ENCODE measurements around the gene SIT1.

Gene SIT1

DNA sequence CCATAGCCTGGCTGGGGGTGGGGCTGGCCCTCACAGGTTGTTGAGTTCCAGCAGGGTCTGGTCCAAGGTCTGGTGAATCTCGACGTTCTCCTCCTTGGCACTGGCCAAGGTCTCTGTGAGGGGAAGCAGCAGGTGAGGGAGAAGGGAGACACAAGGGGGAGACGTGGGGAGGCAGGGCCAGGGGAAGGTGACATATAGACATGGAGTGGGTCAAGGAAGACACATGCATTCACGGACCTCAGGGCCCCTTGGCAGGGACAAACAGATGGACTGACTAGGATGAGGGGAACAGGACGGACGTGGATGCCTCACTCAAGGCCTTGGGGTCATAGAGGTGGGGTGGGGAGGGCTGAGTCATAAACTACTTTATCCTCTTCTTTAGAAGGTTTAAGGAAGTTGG, 31.3 kb upstream of the SIT1 start:
- DNase-seq: no peak

DNA sequence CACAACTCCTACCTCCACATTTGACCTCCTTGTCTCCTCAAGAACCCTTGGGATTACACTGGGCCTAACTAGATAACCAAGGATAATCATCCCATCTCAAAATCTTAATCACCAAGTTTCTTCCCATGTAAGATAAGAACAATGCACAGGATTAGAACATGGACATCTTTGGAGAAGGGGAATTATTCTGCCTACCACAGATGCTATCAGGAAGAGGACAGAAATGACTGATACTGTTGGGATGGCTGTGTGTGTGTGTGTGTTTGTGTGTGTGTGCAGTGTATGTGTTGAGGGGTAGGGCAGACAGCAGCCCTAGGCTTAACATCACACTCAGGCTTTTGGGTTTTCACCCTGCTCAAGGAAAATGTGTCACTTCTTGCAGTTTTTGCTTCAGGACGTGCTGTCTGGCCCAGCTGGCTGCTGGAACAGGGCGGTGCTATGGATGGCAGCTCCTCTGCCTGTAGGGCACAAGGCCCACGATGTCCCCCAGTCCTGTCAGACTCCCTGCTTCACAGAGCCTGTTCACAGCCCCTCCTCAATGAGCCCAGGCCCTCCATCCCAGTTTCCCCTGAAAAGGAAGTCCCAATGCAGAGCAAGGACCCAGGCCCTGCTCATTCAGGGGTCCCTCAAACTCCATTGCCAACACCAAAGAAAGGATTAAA, 30.7 kb upstream of the SIT1 start:
- no peak for DNase-seq

DNA sequence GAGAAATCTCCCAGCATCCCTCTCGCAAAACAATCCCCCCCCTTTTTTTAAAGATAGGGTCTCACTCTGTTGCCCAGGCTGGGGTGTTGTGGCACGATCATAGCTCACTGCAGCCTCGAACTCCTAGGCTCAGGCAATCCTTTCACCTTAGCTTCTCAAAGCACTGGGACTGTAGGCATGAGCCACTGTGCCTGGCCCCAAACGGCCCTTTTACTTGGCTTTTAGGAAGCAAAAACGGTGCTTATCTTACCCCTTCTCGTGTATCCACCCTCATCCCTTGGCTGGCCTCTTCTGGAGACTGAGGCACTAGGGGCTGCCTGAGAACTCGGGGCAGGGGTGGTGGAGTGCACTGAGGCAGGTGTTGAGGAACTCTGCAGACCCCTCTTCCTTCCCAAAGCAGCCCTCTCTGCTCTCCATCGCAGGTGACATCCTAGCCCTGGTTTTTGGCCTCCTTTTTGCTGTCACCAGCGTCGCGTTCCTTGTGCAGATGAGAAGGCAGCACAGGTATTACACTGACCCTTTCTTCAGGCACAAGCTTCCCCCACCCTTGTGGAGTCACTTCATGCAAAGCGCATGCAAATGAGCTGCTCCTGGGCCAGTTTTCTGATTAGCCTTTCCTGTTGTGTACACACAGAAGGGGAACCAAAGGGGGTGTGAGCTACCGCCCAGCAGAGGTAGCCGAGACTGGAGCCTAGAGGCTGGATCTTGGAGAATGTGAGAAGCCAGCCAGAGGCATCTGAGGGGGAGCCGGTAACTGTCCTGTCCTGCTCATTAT, 29.8 kb upstream of the SIT1 start:
- DNase-seq: no peak

- DNase-seq: no peak
Measured at GRCh38 chr9:35679766-35680330, 29.1 kb upstream of the SIT1 start.

DNA sequence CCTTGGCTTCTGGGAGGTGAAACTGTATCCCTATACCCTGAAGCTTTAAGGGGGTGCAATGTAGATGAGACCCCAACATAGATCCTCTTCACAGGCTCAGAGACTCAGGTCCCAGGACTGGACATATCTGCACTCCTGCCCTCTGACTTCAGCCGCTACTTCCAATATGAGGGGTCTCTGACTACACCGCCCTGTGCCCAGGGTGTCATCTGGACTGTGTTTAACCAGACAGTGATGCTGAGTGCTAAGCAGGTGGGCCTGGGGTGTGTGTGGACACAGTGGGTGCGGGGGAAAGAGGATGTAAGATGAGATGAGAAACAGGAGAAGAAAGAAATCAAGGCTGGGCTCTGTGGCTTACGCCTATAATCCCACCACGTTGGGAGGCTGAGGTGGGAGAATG, 28.4 kb upstream of the SIT1 start:
- no peak for DNase-seq

- DNase-seq: no peak
Measured at GRCh38 chr9:35675732-35676392, 25.1 kb upstream of the SIT1 start.

DNA sequence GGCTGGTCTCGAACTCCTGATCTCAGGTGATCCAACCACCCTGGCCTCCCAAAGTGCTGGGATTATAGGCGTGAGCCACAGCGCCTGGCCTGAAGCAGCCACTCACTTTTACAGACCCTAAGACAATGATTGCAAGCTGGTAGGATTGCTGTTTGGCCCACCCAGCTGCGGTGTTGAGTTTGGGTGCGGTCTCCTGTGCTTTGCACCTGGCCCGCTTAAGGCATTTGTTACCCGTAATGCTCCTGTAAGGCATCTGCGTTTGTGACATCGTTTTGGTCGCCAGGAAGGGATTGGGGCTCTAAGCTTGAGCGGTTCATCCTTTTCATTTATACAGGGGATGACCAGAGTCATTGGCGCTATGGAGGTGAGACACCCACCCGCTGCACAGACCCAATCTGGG, 24.5 kb upstream of the SIT1 start:
- no peak for DNase-seq

DNA sequence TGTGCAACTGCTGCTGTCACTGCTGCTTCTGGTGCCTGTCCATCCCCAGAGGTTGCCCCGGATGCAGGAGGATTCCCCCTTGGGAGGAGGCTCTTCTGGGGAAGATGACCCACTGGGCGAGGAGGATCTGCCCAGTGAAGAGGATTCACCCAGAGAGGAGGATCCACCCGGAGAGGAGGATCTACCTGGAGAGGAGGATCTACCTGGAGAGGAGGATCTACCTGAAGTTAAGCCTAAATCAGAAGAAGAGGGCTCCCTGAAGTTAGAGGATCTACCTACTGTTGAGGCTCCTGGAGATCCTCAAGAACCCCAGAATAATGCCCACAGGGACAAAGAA, 23.3 kb upstream of the SIT1 start:
- DNase-seq: no peak

GRCh38 chr9:35673132-35674024, 22.6 kb upstream of the SIT1 start, which contains the start of gene CA9:
CA9 (plus strand) TSS chr9:35673928; CDS start chr9:35673960, 32 bp downstream.
- peak; percentile 82 for DNase-seq

- DNase-seq: no peak
Measured at GRCh38 chr9:35669331-35670145, 18.8 kb upstream of the SIT1 start.

- DNase-seq: no peak
Measured at GRCh38 chr9:35667939-35668338, 17.2 kb upstream of the SIT1 start.

- no peak for DNase-seq
Measured at GRCh38 chr9:35666549-35666948, 15.8 kb upstream of the SIT1 start.

DNA sequence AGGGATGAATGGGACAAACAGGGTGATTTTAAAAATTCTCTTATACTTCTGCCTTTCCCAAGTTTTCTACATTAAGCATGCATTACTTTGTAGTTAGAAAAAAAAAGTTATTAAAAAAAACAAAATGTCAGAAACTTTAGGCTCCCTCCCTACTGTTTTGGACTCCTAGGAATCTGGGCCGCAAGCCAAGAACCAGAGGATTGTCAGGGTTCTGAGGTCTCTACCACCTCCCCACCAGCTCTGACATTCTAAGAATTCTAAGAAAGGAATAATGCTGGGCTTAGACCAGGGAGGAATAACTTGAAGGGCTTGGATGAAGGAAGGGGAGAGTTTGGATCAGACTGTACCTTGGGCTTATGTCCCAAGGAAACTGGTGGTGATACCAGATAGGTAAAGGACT, 15.3 kb upstream of the SIT1 start:
- DNase-seq: no peak

DNA sequence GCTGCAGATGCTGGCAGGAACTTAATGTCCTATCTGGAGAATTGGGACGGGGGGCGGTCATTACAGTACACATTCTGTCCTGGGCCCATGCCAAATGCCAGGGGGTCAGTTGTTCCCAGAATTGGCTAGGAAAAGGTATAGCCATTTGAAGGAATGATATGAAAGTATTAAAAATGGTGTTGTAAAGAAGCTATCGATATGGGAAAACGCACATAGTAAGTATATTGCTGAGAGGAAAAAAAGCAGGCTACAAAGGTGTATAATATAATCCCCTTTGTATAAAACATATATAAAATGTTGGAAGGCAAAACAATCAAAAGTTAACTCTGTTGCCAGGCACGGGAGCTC, 14.7 kb upstream of the SIT1 start:
- peak; percentile 43 for DNase-seq

DNA sequence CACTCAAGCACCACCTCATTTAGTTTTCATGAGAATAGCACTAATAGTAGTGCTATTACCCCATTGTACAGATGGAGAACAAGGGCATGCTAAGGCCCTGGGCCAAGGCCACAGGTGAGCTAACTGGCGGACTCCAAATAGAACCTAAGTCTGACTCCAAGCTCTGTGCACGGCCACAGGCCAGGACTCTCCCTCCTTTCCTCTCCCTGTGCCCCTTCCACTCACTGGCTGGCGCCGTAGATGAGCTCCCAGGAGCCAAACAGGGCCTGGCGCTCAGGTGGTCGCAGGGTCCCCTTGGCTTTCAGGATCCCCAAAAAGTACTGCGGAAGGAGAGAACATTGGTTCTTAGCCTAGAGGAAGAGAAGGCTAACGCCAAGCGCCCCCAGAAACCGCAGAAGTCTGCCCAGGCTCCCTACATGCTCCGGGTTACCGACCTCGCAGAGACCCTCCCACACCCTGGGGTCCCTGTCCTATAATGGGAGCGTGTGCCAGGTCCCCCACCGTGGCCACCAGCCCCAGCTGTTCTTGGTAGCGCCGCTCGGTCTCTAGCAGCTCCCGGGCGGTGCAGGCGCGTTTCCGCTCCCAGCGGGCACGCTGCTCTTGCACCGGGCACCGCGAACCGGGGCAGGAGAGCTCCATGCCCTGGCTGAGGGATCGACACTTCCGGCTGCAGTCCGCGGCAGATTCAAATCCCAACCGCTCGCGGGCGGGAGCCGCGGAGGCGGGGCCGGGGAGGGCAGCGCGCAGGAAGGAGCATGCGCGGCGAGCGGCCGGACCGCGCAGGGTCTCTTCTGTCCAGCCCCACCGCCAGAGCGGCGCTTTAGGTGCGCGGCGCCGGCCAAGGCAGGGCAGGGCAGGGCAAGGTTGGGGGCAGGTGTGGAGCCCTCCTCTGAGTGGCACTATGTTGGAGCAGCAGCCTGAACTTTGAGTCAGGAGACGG, 14.1 kb upstream of the SIT1 start, which contains the start of gene ARHGEF39:
Gene ARHGEF39, minus strand, starts transcription at position 665 of the 940 bp plus-strand sequence. Its CDS starts 26 bp downstream, at position 639.
- peak; percentile 85 for DNase-seq

- DNase-seq: no peak
Measured at GRCh38 chr9:35662437-35662836, 11.7 kb upstream of the SIT1 start.

DNA sequence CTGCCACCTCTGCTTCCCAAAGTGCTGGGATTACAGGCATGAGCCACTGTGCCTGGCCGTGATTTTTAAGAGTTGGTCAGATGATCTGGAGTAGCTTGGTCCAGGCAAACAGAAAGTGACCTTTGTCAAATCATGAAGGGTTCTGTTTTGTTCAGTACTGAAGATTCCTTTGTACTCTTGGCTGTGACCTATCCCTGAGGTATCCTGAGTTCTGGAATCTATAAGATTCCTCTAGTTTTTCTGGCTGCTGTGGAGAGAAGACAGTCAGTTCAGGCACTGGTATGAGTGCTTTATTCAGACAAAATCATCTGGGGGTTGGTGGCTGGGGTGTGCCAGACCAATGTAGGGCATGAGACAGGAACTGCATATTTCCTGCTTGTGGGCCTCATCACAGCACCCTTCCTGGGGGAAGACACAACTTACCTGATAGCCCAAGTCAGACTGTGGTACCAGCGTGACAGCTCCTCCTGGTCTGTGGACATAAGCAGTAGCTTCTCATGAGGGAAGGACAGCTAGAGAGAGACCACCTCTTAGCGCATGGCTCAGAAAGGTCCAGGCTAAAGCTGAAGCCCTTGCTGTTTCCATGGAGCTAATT, 11.1 kb upstream of the SIT1 start:
- DNase-seq: no peak

DNA sequence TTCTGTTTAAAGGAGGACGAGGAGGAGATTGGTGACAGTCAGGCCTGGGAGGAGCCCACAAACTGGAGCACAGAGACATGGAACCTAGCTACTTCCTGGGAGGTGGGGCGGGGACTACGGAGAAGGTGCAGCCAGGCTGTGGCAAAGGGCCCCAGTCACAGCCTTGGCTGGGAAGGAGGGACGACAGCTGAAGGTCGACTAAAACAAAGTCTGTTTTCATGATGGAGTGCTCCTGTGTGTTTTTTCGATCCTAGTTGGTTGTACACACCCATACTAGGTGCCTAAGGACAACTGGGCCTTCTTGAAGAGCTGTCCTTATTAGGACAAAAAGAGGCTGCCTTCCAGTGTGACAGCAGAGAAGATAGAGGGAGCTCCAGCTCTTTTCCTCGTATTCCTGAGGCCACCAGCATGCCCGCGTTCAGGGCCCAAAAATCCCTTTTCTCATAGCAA, 10.3 kb upstream of the SIT1 start:
- DNase-seq: no peak

DNA sequence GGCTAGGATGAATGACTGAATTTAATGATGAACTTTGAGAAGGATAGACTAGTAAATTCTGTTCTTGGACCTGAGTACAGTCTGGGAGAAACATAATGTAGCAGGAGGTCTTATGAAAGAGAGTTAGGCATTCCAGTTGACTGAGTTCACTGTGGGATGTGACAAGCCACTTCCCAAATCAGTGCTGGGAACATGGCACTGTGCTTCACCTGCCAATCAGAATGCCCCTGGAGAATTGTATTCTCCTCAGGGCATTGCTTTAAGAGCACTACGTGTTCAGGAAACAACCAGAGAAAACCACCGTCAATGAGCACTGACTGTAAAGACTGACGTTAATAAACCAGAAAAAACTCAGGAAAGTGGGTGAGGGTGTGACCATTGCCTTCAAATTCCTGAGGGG, 8.6 kb upstream of the SIT1 start:
- DNase-seq: no peak

DNA sequence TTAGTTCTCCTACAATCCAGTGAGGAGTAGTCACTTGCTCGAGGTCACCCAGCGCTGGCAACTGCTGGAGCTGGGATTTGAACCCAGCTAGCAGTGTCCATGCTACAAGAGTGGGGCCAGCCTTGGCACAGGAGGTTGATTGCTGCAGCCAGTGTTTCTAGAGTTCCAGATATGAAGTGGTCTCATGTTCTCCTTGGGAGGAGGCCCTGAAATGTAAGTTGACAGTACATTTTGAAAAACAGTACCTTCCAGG, 8.2 kb upstream of the SIT1 start:
- DNase-seq: no peak

All from DMS79 treated with DMSO at 0.1 percent for 48 hours (cell line).